GM21723 (cell line): ENCODE results near the gene SOX9.
"Not testable (repeated sequence)": the region's sequence is repeated elsewhere in the genome, so short reads cannot be mapped to it uniquely, and the experiment has no call there.

Experiments
- ATAC-seq: cut with Tn5 transposase; IDR thresholded peaks from one replicate; pipeline ENCODE4 v1.9.1; 2021; ENCODE audit warnings: mild to moderate bottlenecking, moderate library complexity; ENCODE audit not compliant: unreplicated experiment

The SOX9 gene

DNA sequence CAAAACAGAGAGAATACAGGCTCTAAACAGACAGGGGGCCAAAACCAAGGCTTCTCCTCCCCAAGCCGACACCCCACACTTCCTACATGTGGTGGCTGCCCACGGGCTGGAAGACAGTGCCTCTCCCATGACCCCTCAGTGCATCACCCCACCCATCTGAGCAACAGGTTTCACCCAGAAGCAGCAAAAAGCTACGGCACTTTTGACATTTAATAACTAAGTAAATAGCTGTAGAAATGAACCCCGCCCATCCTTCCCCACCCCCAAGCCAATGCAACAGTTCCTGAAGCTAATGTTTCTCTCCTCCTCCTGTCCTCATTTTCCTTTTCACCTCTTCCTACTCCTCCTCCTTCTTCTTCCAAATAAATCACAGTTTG, 9.9 kb upstream of the SOX9 start:
- ATAC-seq = no peak

DNA sequence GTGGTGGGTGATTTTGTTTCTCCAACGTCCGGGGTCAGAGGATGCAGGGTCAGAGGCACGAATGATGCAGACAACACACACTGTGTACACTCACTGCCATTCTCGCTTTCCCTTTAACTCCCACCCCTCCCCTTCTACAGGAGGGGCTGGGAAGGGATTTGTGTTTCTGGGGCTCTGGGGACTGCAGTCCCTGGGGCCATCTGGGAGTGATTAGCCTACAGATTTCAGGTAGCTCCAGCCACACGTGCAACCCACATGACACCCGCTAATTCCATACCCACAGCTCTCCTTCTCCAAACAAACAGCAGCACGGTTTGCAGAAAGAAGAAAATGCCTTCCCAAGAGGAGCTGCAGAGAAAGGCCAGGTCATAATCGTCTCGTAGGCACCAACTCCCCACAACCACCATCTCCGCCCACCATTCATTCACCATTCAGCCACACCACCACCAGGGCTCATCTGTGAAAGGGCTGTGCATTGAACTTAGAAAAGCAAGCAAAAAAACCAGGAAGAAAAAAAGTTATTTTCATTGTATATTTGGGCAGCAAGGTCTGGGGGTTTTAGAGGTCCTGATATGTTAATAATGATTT, 9.4 kb upstream of the SOX9 start:
- no peak for ATAC-seq

DNA sequence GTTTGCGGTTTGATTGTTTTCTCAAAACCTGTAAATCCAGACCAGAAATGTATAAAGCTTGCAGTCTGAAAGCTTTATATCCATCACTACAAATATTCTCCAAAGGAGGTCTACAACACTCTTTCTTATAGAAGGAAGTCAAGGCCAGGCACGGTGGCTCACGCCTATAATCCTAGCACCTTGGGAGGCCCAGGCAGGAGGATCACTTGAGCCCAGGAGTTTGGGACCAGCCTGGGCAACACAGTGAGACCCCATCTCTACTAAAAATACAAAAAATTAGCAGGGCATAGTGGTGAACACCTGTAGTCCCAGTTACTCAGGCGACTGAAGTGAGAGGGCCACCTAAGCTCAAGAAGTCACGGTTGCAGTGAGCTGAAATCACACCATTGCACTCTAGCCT, 8.9 kb upstream of the SOX9 start:
- not testable (repeated sequence) for ATAC-seq

DNA sequence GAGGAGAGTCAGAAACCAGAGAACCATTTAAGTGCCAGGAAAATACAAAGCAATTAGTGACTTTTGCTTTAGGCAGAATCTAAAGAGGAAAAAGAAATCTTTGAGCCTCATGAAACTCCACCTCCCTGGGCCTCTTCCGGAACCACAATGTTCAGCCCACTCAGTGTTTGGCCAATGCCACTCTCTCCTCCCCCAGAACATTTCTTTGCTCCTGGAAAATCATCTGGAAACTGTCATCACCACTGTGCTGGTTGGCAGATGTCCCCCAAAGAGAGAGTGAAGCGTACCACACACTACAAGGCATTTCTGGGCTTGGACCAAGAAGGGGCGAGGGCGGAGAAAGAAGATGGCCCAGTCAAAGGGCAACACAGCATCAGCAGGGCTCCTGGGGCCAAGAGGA, 7.1 kb upstream of the SOX9 start:
- no peak for ATAC-seq

DNA sequence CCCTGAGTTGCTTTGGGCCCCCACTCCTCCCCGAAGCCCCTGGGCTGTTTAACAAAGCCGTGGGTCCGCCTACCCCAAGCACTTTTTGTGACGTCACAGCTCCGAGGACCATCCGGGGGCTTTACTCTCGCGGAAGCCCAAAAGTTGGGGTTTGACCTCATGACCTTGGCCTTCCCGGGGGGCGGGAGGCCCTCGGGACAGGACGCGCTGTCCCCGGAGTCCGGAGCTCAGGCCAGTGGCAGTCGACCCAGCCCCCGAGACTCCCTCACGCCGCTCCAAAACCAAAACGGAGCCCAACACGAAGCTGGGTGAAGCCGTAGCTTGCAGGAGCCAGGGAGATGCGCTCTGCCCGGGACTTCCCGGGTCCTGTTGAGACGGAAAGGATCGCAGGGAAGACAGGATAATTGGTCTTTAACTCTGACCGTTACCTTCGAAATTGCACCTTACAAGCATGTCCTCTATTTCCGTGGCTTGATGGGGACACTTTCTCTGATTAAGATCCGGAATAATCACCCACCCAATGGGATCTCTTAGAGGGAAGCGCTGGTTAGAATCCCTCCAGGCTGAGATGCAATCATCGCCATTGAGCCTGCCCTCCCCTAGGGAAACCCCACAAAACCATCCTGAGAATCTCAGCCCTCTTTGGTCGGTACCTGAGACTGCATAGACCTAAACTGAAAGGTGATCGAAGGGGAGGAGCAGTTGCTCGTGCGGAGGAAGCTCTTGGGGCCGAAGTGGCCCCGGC, 4.9 kb upstream of the SOX9 start:
- ATAC-seq = no peak

DNA sequence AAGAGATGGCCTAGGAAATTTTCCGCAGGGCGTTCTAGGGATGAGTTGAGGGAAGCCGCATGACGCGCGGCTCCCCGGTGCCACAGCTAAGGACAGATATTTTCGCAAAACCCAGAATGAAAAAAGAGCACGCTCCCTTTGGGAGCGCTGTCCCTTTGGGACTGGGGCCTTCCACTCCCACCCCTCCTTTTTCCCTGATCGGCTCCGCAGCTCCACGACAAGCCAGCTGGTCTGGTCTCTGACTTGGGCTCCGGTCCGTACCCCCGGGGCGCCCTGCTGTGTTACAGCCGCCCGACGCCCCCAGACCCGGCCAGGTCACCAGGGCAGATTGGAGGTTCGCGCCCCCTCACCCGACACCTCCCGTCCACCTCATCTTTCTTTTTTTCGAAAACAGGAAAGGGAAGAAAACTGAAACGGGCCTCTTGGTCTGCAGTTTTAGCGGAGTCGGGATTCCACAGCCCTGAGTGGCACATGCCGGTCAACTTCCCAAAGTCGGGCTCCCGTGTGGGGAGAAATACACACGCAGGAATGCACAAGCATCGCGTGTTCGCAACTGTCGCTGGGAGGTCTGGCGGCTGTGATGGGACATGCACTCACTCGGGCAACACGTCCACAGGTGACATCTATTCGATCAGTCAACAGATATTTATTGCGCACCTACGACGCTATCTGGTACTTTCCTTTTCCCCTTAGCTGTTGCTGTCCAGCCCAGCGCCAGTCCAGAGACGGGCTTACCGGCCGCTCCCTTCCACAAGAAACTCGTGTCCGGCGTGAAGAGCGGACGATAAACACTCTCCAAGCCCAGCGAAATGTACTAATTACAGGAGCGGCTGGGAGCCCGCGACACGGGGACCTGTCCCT, 3.9 kb upstream of the SOX9 start:
- no peak for ATAC-seq

DNA sequence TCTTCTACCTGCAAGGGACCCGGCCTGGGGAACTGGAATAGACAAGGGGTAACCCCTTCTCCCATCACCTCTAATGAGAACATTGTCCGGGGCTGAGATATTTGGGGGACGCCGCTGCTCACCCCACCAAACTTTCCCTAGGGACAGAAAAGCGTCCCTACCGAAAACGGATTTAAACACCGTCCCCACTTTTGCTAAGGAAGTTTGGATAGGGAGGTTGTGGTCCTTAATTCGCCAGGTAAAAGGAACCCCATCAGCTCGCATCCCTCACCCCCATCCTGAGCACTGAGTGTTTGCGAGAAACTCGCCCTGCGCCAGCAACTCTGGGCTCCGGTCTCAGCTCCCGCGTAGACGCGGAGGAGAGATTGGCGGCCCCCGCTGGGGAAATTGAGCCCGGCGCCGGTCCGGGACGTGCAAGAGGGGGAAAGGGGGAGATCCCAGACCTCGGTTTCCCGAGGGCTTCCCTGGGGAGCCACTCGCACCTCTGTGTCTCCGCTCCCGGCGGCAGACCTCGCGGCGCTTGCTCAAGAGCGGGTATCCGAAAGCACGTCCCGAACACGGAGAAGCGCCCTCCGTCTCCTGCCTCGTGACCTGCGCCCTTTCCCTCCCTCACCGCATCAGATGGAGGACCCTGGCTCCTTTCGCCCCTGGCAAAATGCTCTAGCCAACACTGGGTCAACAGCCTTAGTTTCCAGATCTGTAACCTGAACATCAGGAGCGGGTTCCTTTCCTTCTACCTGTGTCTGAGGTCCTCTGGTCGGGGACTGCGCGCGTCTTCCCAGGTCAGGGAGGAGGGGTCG, 3.1 kb upstream of the SOX9 start:
- no peak for ATAC-seq

DNA sequence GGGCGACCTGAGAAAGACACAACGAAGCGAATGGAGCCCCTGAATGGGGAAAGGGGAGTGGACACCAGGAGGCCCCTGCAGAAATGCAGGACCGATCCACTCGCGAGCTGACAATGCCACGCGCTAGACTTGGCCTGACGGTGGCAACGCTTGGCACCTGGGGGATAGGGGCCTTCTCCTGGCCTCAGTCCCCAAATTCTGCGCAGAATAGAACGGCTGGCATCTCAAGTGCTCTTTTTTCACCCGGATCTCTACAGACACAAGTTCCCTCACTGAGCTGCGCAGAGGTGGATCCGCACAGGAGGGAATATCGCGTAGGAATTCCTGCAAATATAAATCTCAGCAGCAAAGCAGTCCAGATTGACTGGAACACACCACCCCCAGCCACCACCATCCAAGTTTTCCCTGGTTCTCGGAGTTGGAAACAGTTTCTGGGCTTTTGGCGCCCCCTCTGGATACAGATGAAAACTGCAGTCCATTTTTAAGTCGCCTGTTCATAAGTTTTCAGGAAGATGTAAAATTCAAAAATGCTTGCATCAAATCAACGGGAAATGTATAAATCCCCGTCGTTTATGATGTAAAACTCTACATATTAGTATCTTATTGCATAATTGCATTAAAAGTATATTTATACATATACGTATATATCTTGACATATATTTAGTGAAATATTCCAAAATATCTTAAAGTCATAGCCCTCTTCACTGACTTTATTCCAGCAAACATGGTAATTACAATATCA, 2.3 kb upstream of the SOX9 start:
- no peak for ATAC-seq

DNA sequence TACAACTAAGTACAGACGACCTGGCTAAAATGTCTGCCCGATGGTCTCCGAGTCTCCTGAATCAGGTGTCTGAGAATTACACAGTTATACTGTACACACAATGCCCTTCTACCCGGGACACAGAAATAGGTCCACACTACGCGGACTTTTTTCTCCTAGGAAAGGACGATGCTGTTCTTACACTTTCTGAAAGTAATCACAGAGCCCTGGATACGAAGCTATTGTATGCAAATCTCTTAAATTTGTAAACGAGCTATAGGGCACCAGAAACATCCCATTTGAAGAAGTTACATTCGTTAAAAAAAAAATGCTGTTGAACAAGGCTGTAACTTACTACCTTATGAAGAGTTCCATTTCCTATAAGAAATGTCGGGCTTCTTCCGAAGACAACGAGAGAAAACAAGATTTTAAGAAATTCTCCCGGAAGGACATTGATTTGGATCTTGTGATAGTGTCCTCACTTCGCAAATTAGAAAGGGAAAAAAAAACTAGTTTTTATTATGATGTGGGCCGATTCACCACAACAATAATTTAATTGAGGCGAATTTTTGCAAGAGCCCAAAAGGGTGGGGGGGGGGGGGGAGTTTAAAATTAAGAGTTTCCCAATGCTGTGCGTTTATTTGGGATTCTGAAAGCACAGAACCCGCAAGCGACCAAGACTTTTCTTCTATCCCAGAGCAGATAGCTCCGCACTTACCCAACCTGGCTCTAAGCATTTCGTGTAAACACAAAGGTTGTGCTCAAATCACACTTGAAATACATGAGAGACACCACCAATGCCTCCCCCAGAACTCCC, 1.5 kb upstream of the SOX9 start:
- ATAC-seq = no peak

DNA sequence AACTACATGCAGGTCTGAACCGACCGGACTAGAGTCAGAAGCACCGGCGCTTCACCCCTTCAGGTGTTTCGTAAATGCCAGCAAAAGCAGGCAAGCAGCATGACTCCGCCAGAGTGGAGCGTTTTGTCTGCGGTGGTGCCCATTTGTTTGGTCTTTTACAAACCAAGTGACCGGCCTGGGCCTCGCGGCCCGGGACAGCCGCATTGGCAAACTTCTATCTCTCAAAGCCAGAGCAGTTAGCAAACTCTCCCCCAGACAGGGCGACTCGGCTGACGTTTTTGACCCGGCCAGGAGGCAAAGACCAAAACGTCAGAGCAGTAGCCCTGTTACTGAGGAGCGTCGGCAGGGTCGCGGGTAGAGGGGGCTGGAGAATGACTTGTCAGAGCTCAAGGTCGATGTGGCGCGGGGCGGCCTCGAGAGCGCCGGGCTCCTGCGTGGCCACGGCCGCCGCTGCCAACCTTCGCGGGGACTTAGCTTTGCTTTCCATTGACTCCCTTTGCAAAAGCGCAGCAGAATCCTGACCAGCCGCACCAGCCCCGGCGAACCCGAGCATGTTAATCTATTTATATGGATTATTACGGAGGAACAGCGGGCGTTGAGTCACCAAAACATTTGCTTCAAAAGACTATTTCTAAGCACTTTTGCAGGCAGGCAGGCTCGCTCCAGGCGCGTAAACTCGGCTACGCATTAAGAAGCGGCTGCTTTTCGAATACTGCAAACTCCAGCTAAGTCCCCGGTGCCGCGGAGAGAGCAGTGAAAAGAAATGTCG, 763 bp upstream of the SOX9 start:
- no peak for ATAC-seq

DNA sequence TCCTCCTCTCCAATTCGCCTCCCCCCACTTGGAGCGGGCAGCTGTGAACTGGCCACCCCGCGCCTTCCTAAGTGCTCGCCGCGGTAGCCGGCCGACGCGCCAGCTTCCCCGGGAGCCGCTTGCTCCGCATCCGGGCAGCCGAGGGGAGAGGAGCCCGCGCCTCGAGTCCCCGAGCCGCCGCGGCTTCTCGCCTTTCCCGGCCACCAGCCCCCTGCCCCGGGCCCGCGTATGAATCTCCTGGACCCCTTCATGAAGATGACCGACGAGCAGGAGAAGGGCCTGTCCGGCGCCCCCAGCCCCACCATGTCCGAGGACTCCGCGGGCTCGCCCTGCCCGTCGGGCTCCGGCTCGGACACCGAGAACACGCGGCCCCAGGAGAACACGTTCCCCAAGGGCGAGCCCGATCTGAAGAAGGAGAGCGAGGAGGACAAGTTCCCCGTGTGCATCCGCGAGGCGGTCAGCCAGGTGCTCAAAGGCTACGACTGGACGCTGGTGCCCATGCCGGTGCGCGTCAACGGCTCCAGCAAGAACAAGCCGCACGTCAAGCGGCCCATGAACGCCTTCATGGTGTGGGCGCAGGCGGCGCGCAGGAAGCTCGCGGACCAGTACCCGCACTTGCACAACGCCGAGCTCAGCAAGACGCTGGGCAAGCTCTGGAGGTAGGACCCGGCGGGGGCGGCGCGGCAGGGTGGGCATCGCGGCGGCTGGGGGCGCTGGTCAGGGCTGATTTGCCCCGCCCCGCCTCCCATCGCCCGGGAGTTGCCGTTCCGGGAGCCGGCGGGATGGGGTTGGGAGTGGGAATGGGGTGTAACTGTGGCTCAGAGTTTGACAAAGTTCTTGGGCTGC, 567 bp downstream of the SOX9 start:
- peak; percentile 33 for ATAC-seq

DNA sequence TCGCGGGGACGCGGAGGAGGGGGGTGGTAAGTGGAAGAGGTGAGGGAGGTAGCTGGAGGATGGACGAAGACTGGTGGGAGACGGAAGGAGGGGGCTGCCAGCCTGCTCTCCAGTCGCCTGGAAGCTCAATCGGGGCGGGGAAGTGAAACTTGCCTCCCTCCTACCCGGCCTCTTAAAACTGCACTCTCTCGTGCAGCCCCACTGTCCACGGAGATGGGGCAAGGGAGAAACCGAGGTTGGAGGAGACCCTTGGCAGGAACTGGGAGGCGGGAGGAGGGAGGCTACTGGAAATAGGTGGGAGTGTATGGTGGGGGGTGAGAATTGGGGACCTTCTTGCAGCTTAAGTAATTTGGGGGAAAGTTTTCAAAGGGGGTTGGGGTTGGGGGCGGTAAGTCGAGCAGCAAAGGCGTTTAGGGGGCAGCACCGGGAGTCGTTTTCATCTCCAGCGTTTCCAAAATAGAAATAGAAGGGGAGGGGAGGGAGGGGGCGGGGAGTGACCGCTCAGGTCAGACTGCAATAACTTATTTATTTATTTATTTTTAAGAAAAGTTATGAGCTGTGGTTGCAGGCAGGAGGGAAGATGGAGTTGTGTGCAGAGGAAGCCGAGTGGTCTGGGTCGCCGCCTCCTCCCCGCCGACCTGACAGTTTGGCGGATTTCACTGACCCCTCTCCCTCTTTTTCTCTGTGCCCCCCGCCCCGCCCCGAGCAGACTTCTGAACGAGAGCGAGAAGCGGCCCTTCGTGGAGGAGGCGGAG, 1.4 kb downstream of the SOX9 start:
- peak; percentile 4 for ATAC-seq

DNA sequence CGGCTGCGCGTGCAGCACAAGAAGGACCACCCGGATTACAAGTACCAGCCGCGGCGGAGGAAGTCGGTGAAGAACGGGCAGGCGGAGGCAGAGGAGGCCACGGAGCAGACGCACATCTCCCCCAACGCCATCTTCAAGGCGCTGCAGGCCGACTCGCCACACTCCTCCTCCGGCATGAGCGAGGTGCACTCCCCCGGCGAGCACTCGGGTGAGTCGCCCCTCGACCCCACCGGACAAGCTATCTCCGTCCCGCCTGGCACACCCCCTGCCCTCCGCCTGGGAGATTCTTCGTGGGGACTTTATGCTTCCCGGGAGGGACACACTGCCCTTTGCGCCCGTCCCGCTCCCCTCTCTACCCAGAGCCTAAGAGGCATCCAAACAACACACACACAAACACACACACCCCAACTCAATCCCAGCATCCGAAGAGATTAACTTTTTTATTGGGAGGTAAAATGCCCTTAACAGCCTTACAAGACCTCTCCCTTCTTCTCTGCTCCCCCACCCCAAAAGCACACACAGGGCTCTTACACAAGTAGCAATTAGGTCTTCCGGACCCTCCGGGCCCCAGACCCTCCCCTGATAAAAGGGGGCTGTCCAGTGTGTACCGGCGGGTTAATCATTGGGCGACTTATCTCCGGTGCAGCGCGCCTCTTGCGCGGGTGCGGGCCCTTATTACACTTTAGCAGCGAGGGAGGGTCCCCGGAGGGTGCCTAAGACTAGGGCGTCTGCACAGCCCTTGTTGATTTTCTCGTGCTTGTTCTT, 2.1 kb downstream of the SOX9 start:
- ATAC-seq = no peak

DNA sequence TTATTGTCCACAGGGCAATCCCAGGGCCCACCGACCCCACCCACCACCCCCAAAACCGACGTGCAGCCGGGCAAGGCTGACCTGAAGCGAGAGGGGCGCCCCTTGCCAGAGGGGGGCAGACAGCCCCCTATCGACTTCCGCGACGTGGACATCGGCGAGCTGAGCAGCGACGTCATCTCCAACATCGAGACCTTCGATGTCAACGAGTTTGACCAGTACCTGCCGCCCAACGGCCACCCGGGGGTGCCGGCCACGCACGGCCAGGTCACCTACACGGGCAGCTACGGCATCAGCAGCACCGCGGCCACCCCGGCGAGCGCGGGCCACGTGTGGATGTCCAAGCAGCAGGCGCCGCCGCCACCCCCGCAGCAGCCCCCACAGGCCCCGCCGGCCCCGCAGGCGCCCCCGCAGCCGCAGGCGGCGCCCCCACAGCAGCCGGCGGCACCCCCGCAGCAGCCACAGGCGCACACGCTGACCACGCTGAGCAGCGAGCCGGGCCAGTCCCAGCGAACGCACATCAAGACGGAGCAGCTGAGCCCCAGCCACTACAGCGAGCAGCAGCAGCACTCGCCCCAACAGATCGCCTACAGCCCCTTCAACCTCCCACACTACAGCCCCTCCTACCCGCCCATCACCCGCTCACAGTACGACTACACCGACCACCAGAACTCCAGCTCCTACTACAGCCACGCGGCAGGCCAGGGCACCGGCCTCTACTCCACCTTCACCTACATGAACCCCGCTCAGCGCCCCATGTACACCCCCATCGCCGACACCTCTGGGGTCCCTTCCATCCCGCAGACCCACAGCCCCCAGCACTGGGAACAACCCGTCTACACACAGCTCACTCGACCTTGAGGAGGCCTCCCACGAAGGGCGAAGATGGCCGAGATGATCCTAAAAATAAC, 3.0 kb downstream of the SOX9 start:
- ATAC-seq = no peak

DNA sequence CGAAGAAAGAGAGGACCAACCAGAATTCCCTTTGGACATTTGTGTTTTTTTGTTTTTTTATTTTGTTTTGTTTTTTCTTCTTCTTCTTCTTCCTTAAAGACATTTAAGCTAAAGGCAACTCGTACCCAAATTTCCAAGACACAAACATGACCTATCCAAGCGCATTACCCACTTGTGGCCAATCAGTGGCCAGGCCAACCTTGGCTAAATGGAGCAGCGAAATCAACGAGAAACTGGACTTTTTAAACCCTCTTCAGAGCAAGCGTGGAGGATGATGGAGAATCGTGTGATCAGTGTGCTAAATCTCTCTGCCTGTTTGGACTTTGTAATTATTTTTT, 3.6 kb downstream of the SOX9 start:
- ATAC-seq = no peak

DNA sequence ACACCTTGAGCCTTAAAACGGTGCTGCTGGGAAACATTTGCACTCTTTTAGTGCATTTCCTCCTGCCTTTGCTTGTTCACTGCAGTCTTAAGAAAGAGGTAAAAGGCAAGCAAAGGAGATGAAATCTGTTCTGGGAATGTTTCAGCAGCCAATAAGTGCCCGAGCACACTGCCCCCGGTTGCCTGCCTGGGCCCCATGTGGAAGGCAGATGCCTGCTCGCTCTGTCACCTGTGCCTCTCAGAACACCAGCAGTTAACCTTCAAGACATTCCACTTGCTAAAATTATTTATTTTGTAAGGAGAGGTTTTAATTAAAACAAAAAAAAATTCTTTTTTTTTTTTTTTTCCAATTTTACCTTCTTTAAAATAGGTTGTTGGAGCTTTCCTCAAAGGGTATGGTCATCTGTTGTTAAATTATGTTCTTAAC, 4.4 kb downstream of the SOX9 start:
- no peak for ATAC-seq
